ENCODE data around the gene ATP6V0B.

The ATP6V0B gene

GRCh38 chr1:43969746-43970466 lies 4.9 kb upstream of the ATP6V0B start, which contains the start of gene DPH2:
Gene DPH2, plus strand, starts transcription at chr1:43970010. Its CDS starts 166 bp downstream, at chr1:43970176.
- peak; percentile 98 for DNase-seq (ENCODE audit: low spot score)

- no peak for DNase-seq (ENCODE audit: low spot score)
Measured at GRCh38 chr1:43970502-43970901, 4.3 kb upstream of the ATP6V0B start.

GRCh38 chr1:43970911-43971310 lies 3.8 kb upstream of the ATP6V0B start:
- no peak for DNase-seq (ENCODE audit: low spot score)

GRCh38 chr1:43971336-43971980 lies 3.3 kb upstream of the ATP6V0B start:
- no peak for DNase-seq (ENCODE audit: low spot score)

GRCh38 chr1:43973981-43974442 lies 748 bp upstream of the ATP6V0B start:
- DNase-seq (ENCODE audit: low spot score) = no peak

- DNase-seq (ENCODE audit: low spot score) = peak; percentile 24
Measured at GRCh38 chr1:43975249-43975961, 645 bp downstream of the ATP6V0B start.

GRCh38 chr1:43976045-43976444 lies 1.3 kb downstream of the ATP6V0B start:
- DNase-seq (ENCODE audit: low spot score) = no peak

GRCh38 chr1:43976890-43977289 lies 2.1 kb downstream of the ATP6V0B start:
- DNase-seq (ENCODE audit: low spot score) = no peak

- no peak for DNase-seq (ENCODE audit: low spot score)
Measured at GRCh38 chr1:43977376-43978263, 2.9 kb downstream of the ATP6V0B start.

- no peak for DNase-seq (ENCODE audit: low spot score)
Measured at GRCh38 chr1:43978264-43978550, 3.4 kb downstream of the ATP6V0B start.

- DNase-seq (ENCODE audit: low spot score) = peak; percentile 42
Measured at GRCh38 chr1:43978551-43979260, 3.9 kb downstream of the ATP6V0B start, which contains the start of gene B4GALT2. Gene B4GALT2, plus strand, starts transcription at chr1:43979210. Its CDS starts 1,951 bp downstream, at chr1:43981161.

- DNase-seq (ENCODE audit: low spot score) = no peak
Measured at GRCh38 chr1:43979261-43979527, 4.4 kb downstream of the ATP6V0B start.

GRCh38 chr1:43979528-43980254 lies 4.9 kb downstream of the ATP6V0B start:
- DNase-seq (ENCODE audit: low spot score) = peak; percentile 60

GRCh38 chr1:43980255-43981134 lies 5.7 kb downstream of the ATP6V0B start:
- DNase-seq (ENCODE audit: low spot score) = no peak

GRCh38 chr1:43981135-43981491 lies 6.4 kb downstream of the ATP6V0B start:
- no peak for DNase-seq (ENCODE audit: low spot score)

GRCh38 chr1:43981636-43982035 lies 6.9 kb downstream of the ATP6V0B start:
- DNase-seq (ENCODE audit: low spot score) = no peak

GRCh38 chr1:43982241-43982640 lies 7.5 kb downstream of the ATP6V0B start:
- DNase-seq (ENCODE audit: low spot score) = no peak

- no peak for DNase-seq (ENCODE audit: low spot score)
Measured at GRCh38 chr1:43982808-43983207, 8.0 kb downstream of the ATP6V0B start.

- no peak for DNase-seq (ENCODE audit: low spot score)
Measured at GRCh38 chr1:43983253-43983899, 8.6 kb downstream of the ATP6V0B start.

Data from activated CD4-positive, alpha-beta T cell treated with anti-CD3 and anti-CD28 coated beads, Interleukin-2, Interleukin-4, amounts not matched to agents 100 ng/mL and 50 ng/mL, durations not matched to agents 16 hours and 8 hours (primary cell).